Lower leg skin (tissue), 4 donors: ENCODE results near the gene VAV3. TPM values are rescaled to one million over a fixed set of nuclear protein-coding genes. Genes with fewer than 3 reads are reported as not detected.

Source experiments
- DNase-seq, 2 donors: peaks; one replicate each; pipeline ENCODE4 v3.0.0-alpha.2; 2019; ENCODE audit warnings: low spot score in 2 of 2
- H3K4me3 ChIP-seq: fragments of 200-600 bp; sonication (generic); 2 replicates; pipeline ENCODE4 v1.5.1; 2017; ENCODE audit warnings: mild to moderate bottlenecking, low read depth; ENCODE audit not compliant: poor library complexity, severe bottlenecking
- POLR2A ChIP-seq, 2 donors: fragments of 450-650 bp; IDR thresholded peaks; one replicate each; pipeline ENCODE4 v1.6.1; 2016 to 2017; ENCODE audit warnings: antibody characterized with exemption in 2 of 2, mild to moderate bottlenecking in 1 of 2, moderate library complexity in 1 of 2
- WGBS, 2 donors: methylation state at CpG; one replicate each; pipeline ENCODE4 v1.1.5; 2018; 5-methylcytosine and 5-hydroxymethylcytosine counted together
- intact Hi-C: fragments of 100-400 bp; cut with DNase I; formaldehyde crosslinking; loops from one replicate; pipeline ENCODE4 v1.15.0; 2023; ENCODE audit warnings: low total_unique reads
- total RNA-seq, 4 donors: library from RNA; depleted of rRNA; stranded (reverse); fragments of >200 nt; gene quantifications; one replicate each; pipeline ENCODE4 v1.1.0, GENCODE V29; 2016
- TF ChIP-seq, protein P1 (sequence below), 3 donors: fragments of 450-650 bp; IDR thresholded peaks; one replicate each; pipeline ENCODE4 v1.5.1; 2016; ENCODE audit warnings: antibody characterized with exemption in 3 of 3, mild to moderate bottlenecking in 3 of 3, moderate library complexity in 2 of 3

The VAV3 gene
- total RNA-seq, 4 donors from 2014 or later: 102 to 200 (median 147) TPM

- WGBS, 2 donors: 59 to 64% methylated on average over 4 of the region's 4 CpGs
- TF ChIP-seq, protein P1, sequence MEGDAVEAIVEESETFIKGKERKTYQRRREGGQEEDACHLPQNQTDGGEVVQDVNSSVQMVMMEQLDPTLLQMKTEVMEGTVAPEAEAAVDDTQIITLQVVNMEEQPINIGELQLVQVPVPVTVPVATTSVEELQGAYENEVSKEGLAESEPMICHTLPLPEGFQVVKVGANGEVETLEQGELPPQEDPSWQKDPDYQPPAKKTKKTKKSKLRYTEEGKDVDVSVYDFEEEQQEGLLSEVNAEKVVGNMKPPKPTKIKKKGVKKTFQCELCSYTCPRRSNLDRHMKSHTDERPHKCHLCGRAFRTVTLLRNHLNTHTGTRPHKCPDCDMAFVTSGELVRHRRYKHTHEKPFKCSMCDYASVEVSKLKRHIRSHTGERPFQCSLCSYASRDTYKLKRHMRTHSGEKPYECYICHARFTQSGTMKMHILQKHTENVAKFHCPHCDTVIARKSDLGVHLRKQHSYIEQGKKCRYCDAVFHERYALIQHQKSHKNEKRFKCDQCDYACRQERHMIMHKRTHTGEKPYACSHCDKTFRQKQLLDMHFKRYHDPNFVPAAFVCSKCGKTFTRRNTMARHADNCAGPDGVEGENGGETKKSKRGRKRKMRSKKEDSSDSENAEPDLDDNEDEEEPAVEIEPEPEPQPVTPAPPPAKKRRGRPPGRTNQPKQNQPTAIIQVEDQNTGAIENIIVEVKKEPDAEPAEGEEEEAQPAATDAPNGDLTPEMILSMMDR (IDR thresholded peaks at IDR 0.05): no peak
- no peak for TF ChIP-seq POLR2A (IDR thresholded peaks at IDR 0.05)
- DNase-seq: no peak
- intact Hi-C loops: loop anchor here (5.0 kb wide), 1 partner anchor 334 kb away; no protein-coding TSS in a partner anchor
- H3K4me3 ChIP-seq: no peak overlapping the region
Observed at GRCh38 chr1:107788206-107789202, 176.5 kb downstream of the VAV3 start.

DNA sequence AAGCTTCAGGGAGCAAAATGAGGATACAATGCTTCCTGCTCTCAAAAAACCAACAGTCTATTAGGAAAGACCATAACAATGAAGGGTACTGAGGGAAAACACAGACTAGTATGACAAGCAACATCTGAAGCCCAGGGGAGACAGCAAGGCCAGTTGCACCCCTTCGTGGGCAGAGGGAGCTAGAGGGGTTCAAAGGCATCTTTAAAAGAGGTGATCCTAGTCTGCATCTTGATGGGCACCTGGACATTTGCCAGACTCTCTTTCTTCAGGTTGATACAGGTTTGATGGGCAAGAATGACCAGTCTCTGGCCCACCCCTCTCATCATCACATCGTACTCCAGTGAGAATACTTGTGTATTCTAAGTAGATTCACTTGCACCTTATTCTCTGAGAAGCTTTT lies 177.7 kb downstream of the VAV3 start:
- 76 to 92% methylated on average over 2 of the region's 2 CpGs for WGBS, 2 donors
- no peak for DNase-seq
- intact Hi-C loops: loop anchor here (5.0 kb wide), 1 partner anchor 335 kb away; no protein-coding TSS in a partner anchor
- H3K4me3 ChIP-seq: no peak overlapping the region
- TF ChIP-seq, protein P1 (IDR thresholded peaks at IDR 0.05): no peak
- TF ChIP-seq POLR2A (IDR thresholded peaks at IDR 0.05): no peak

- intact Hi-C loops: loop anchor here (5.0 kb wide), 1 partner anchor 336 kb away; no protein-coding TSS in a partner anchor
- H3K4me3 ChIP-seq: no peak overlapping the region
- WGBS, 2 donors: 73 to 77% methylated on average over 5 of the region's 5 CpGs
- no peak for TF ChIP-seq POLR2A (IDR thresholded peaks at IDR 0.05)
- TF ChIP-seq, protein P1 (IDR thresholded peaks at IDR 0.05): no peak
- no peak for DNase-seq
Observed at GRCh38 chr1:107786203-107786845, 178.7 kb downstream of the VAV3 start.

- 82 to 92% methylated on average over 3 of the region's 3 CpGs for WGBS, 2 donors
- no peak for TF ChIP-seq POLR2A (IDR thresholded peaks at IDR 0.05)
- TF ChIP-seq, protein P1 (IDR thresholded peaks at IDR 0.05): no peak
- DNase-seq: no peak
- intact Hi-C loops: loop anchor here (5.0 kb wide), 1 partner anchor 337 kb away; no protein-coding TSS in a partner anchor
- H3K4me3 ChIP-seq: no peak overlapping the region
Observed at GRCh38 chr1:107785496-107786202, 179.3 kb downstream of the VAV3 start.

DNA sequence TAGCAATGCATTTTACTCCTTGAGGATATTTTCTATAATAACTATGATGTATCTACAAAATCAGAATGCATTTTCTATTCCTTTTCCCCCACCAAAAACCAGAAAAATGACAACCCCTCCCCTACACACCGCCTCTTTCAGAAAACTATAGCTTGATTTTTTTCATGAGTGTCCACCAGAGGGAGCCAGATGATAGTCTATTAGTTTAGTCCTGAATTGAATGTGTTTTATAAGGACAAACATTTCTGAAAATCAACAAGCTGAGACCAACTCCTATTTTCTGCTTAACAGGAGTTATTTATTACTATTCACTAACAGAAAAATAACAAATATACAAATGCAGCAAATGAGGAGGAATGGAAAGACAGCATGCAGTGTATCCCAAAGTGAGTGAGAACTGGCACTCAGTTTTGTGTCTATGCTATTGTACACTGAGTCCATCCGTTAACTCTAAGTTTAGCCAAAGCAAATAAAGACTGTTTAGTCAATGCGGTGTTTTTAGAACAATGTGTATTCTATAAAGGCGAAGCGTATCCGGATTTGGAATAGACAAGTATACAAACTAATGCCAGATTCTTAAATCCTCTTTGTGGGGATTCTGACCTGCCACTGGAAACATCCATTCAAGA lies 182.6 kb downstream of the VAV3 start:
- no peak for DNase-seq
- no peak for TF ChIP-seq POLR2A (IDR thresholded peaks at IDR 0.05)
- TF ChIP-seq, protein P1 (IDR thresholded peaks at IDR 0.05): peak in 1 of 3 donors; percentile 46
- WGBS, 2 donors: 50 to 51% methylated on average over 6 of the region's 6 CpGs
- intact Hi-C loops: no loop called here
- H3K4me3 ChIP-seq: no peak overlapping the region
